Upper lobe of left lung (tissue), 4 donors: ENCODE results near the gene MKI67.

Experiments
- EP300 ChIP-seq, 4 donors: sonication (generic); formaldehyde crosslinking; IDR thresholded peaks; one replicate each; pipeline ENCODE4 v1.5.1; 2017; ENCODE audit warnings: antibody characterized with exemption in 4 of 4, control low read depth in 2 of 4
- POLR2AphosphoS5 ChIP-seq, 2 donors: sonication (generic); formaldehyde crosslinking; IDR thresholded peaks; one replicate each; pipeline ENCODE4 v1.5.1; 2017; ENCODE audit warnings: antibody characterized with exemption in 2 of 2

DNA sequence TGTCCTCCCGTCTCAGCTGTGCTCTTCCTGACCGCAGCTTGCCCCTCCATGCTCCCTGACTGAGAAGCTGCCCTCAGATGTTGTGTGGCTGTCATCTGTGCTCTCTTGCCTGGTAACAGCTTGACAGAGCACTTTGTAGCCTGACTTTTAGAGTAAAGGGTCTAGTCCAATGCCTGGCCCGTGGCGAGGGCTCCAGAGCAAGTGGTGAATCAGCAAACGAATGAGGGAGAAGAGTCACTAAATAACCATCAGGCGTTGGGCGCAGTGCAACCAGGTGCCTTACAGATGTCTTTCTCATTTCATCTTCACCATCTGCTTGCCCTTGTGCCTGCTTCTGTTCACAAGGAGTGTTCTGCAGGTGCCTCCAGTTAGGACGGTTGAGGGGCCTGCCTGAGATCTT lies 45.6 kb downstream of the MKI67 start:
- TF ChIP-seq EP300 (IDR thresholded peaks at IDR 0.05), result no peak
- no peak for TF ChIP-seq POLR2AphosphoS5 (IDR thresholded peaks at IDR 0.05)
